HEK293 (cell line): Measurements from ENCODE around the gene ZNF709.

Source experiments
- CTCF ChIA-PET: fragments of 350-600 bp; formaldehyde crosslinking; extraction: SDS; loops from one replicate; lab custom pipeline; 2021; ENCODE audit warnings: antibody characterized with exemption; lab: Yijun Ruan, JAX
- POLR2A ChIA-PET: fragments of 300-600 bp; formaldehyde crosslinking; extraction: SDS; loops from one replicate; lab custom pipeline; 2020; ENCODE audit warnings: antibody characterized with exemption, inconsistent platforms; lab: Yijun Ruan, JAX
- H3K27ac ChIP-seq: fragments of 200-500 bp; sonication (Bioruptor generic); 2 replicates; pipeline ENCODE4 v1.5.1; 2014; ENCODE audit warnings: low read depth, low read length, control low read depth, inconsistent platforms; ENCODE audit errors: extremely low read depth
- H3K36me3 ChIP-seq, 2 experiments: fragments of 200-500 bp in 1 of 2; sonication (Bioruptor generic) in 1 of 2; 1 replicate in 1 of 2; 2 replicates in 1 of 2; pipeline ENCODE4 v1.5.1; 2014 to 2017; ENCODE audit warnings: inconsistent platforms in 2 of 2, low read length in 2 of 2; ENCODE audit not compliant: control insufficient read depth in 2 of 2, insufficient read depth in 1 of 2
- H3K4me1 ChIP-seq: fragments of 200-500 bp; sonication (Bioruptor generic); 2 replicates; pipeline ENCODE4 v1.5.1; 2014; ENCODE audit warnings: mild to moderate bottlenecking, low read length, inconsistent platforms; ENCODE audit not compliant: control insufficient read depth, insufficient read depth
- H3K4me3 ChIP-seq: 2 replicates; pipeline ENCODE4 v1.5.1; 2011; ENCODE audit warnings: low read depth, mild to moderate bottlenecking, control low read depth, low read length, moderate library complexity
- H3K9me3 ChIP-seq: fragments of 200-500 bp; sonication (Bioruptor generic); 2 replicates; pipeline ENCODE4 v1.5.1; 2014; ENCODE audit warnings: low read depth, low read length, inconsistent platforms; ENCODE audit not compliant: control insufficient read depth, insufficient read depth
- GFI1B ChIP-seq: fragments of 450-650 bp; formaldehyde crosslinking; IDR thresholded peaks from 2 replicates; pipeline ENCODE4 v1.5.1; 2016; ENCODE audit warnings: missing biosample characterization, missing genetic modification characterization
- HOXD13 ChIP-seq: sonication (generic); formaldehyde crosslinking; IDR thresholded peaks from 2 replicates; pipeline ENCODE4 v1.8.0; 2022; ENCODE audit warnings: missing genetic modification reagents, borderline replicate concordance
- IKZF3 ChIP-seq: fragments of 450-650 bp; IDR thresholded peaks from 2 replicates; pipeline ENCODE4 v1.5.0; 2018; ENCODE audit warnings: missing biosample characterization, mild to moderate bottlenecking, missing genetic modification characterization, moderate library complexity
- SALL2 ChIP-seq: fragments of 450-650 bp; formaldehyde crosslinking; IDR thresholded peaks from 2 replicates; pipeline ENCODE4 v1.5.0; 2017; ENCODE audit warnings: missing biosample characterization, mild to moderate bottlenecking, missing genetic modification characterization, borderline replicate concordance
- SP2 ChIP-seq: fragments of 450-650 bp; formaldehyde crosslinking; IDR thresholded peaks from 2 replicates; pipeline ENCODE4 v1.5.1; 2016; ENCODE audit warnings: missing biosample characterization, missing genetic modification characterization
- TRIM28 ChIP-seq: IDR thresholded peaks from 2 replicates; pipeline ENCODE4 v1.6.1; 2011; ENCODE audit warnings: low read length, control low read depth, borderline replicate concordance
- WT1 ChIP-seq: fragments of 450-650 bp; formaldehyde crosslinking; IDR thresholded peaks from 2 replicates; pipeline ENCODE4 v1.5.1; 2016; ENCODE audit warnings: missing biosample characterization, missing genetic modification characterization
- ZNF140 ChIP-seq: fragments of 450-650 bp; formaldehyde crosslinking; IDR thresholded peaks from 2 replicates; pipeline ENCODE4 v1.5.1; 2016; ENCODE audit warnings: missing biosample characterization, missing genetic modification characterization
- ZNF274 ChIP-seq, 2 experiments: fragments of 200-500 bp in 1 of 2; fragments of 450-650 bp in 1 of 2; sonication (Bioruptor generic) in 1 of 2; formaldehyde crosslinking in 1 of 2; IDR thresholded peaks; 2 replicates each; pipeline versions ENCODE4 v1.5.1 to v1.6.1; 2014 to 2016; ENCODE audit warnings: borderline replicate concordance in 1 of 2, inconsistent platforms in 1 of 2, low read length in 1 of 2, missing biosample characterization in 1 of 2, missing genetic modification characterization in 1 of 2
- ZNF302 ChIP-seq: fragments of 450-650 bp; formaldehyde crosslinking; IDR thresholded peaks from 2 replicates; pipeline ENCODE4 v1.5.1; 2016; ENCODE audit warnings: missing biosample characterization, missing genetic modification characterization, low read depth
- ZNF433 ChIP-seq: fragments of 450-650 bp; formaldehyde crosslinking; IDR thresholded peaks from 2 replicates; pipeline ENCODE4 v1.5.1; 2016; ENCODE audit warnings: missing biosample characterization, missing genetic modification characterization, low read depth
- ZNF473 ChIP-seq: fragments of 450-650 bp; formaldehyde crosslinking; IDR thresholded peaks from 2 replicates; pipeline ENCODE4 v1.5.1; 2017; ENCODE audit warnings: missing biosample characterization, missing genetic modification characterization
- ZNF514 ChIP-seq: fragments of 450-650 bp; formaldehyde crosslinking; IDR thresholded peaks from 2 replicates; pipeline ENCODE4 v1.5.1; 2016; ENCODE audit warnings: missing biosample characterization, missing genetic modification characterization
- ZNF596 ChIP-seq: fragments of 450-650 bp; IDR thresholded peaks from 2 replicates; pipeline ENCODE4 v1.5.0; 2018; ENCODE audit warnings: missing biosample characterization, mild to moderate bottlenecking, missing genetic modification characterization, moderate library complexity
- ZNF785 ChIP-seq: fragments of 450-650 bp; formaldehyde crosslinking; IDR thresholded peaks from 2 replicates; pipeline ENCODE4 v1.5.1; 2016; ENCODE audit warnings: missing biosample characterization, missing genetic modification characterization
- TF ChIP-seq, protein P1 (sequence below): fragments of 450-650 bp; formaldehyde crosslinking; conservative IDR thresholded peaks from 2 replicates; pipeline ENCODE4 v1.5.1; 2016; ENCODE audit warnings: low read depth, missing biosample characterization, missing genetic modification characterization
- TF ChIP-seq, protein P2 (sequence below): fragments of 450-650 bp; formaldehyde crosslinking; IDR thresholded peaks from 2 replicates; pipeline ENCODE4 v1.5.1; 2016; ENCODE audit warnings: missing biosample characterization, missing genetic modification characterization, low read depth
- TF ChIP-seq, protein P3 (sequence below): fragments of 450-650 bp; formaldehyde crosslinking; IDR thresholded peaks from 2 replicates; pipeline ENCODE4 v1.5.1; 2016; ENCODE audit warnings: missing biosample characterization, missing genetic modification characterization
- TF ChIP-seq, protein P4 (sequence below): fragments of 450-650 bp; formaldehyde crosslinking; IDR thresholded peaks from 2 replicates; pipeline ENCODE4 v1.5.1; 2016; ENCODE audit warnings: missing biosample characterization, missing genetic modification characterization
- TF ChIP-seq, protein P5 (sequence below): fragments of 450-650 bp; formaldehyde crosslinking; IDR thresholded peaks from 2 replicates; pipeline ENCODE4 v1.5.1; 2016; ENCODE audit warnings: missing biosample characterization, missing genetic modification characterization

Gene ZNF709

DNA sequence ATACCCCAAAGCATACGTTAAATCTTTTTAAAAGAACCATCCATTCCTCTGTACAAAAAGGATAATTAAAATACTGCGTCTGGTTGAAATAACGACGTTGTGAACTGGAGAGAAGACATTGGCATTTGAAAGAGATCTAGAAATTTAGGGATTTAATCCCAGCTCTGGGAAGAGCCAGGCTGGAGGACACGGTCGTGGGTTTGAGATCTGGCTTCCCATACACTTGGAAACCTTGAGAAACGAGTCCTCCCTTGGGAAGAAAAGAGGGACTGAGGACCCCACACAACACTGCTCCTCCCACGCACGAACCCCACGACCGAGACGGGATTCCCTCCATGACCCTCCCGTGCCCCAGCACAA lies 625 bp downstream of the ZNF709 start:
- Histone ChIP-seq H3K36me3 (no peaks in the 10 kb centered on the region; a peak in 1 of 3 replicates), H3K4me3 (peak overlapping the region; percentile 62), H3K9me3 (no peaks in the 10 kb centered on the region), H3K27ac (peak overlapping the region; percentile 42; the same call in 1 of the 2 replicates), H3K4me1 (no peaks in the 10 kb centered on the region)
- ChIA-PET CTCF (interaction anchor here (0.5 kb wide), 1 partner anchor 1025 kb away, joined by 3 read pairs; no protein-coding TSS in a partner anchor), POLR2A (interaction anchor here (0.7 to 4.2 kb wide), 5 partner anchors 11 to 321 kb away, joined by 3 to 32 read pairs (median 8); partner anchors contain the start of genes ZNF136, ZNF442, ZNF443 and ZNF563)
- TF ChIP-seq IKZF3 (tag by site-specific recombination), result peak; percentile 56
- no peak for TF ChIP-seq TRIM28

DNA sequence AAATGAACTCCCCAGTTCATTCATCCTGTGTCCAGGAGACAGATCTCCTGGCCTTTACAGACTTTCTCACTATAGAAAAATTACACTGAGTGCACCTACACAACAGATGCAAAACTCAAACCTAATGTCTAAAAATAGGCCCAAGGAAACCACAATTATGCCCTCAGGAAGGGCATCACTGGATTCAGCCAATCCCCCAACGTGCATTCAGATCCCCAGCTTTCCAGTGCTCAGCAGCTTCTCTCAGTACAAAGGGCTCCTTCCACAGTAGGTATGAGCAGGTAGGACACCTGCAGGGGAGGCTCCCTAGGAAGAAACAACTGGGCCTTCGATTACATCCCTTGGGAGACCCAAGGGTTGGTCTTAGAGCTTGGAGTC lies 2.1 kb downstream of the ZNF709 start:
- Histone ChIP-seq H3K9me3 (no peaks in the 10 kb centered on the region), H3K27ac (no peak overlapping the region), H3K4me3 (no peak overlapping the region), H3K36me3 (no peaks in the 10 kb centered on the region; a peak in 1 of 3 replicates), H3K4me1 (no peaks in the 10 kb centered on the region)
- CTCF ChIA-PET, result interaction anchor here (0.6 to 0.7 kb wide), 2 partner anchors 11 to 42 kb away, joined by 3 read pairs; no protein-coding TSS in a partner anchor
- POLR2A ChIA-PET, result interaction anchor here (0.6 to 4.2 kb wide), 2 partner anchors 13 to 77 kb away, joined by 5 to 32 read pairs; no protein-coding TSS in a partner anchor
- TF ChIP-seq ZNF514, result no peak
- TF ChIP-seq, protein P1, sequence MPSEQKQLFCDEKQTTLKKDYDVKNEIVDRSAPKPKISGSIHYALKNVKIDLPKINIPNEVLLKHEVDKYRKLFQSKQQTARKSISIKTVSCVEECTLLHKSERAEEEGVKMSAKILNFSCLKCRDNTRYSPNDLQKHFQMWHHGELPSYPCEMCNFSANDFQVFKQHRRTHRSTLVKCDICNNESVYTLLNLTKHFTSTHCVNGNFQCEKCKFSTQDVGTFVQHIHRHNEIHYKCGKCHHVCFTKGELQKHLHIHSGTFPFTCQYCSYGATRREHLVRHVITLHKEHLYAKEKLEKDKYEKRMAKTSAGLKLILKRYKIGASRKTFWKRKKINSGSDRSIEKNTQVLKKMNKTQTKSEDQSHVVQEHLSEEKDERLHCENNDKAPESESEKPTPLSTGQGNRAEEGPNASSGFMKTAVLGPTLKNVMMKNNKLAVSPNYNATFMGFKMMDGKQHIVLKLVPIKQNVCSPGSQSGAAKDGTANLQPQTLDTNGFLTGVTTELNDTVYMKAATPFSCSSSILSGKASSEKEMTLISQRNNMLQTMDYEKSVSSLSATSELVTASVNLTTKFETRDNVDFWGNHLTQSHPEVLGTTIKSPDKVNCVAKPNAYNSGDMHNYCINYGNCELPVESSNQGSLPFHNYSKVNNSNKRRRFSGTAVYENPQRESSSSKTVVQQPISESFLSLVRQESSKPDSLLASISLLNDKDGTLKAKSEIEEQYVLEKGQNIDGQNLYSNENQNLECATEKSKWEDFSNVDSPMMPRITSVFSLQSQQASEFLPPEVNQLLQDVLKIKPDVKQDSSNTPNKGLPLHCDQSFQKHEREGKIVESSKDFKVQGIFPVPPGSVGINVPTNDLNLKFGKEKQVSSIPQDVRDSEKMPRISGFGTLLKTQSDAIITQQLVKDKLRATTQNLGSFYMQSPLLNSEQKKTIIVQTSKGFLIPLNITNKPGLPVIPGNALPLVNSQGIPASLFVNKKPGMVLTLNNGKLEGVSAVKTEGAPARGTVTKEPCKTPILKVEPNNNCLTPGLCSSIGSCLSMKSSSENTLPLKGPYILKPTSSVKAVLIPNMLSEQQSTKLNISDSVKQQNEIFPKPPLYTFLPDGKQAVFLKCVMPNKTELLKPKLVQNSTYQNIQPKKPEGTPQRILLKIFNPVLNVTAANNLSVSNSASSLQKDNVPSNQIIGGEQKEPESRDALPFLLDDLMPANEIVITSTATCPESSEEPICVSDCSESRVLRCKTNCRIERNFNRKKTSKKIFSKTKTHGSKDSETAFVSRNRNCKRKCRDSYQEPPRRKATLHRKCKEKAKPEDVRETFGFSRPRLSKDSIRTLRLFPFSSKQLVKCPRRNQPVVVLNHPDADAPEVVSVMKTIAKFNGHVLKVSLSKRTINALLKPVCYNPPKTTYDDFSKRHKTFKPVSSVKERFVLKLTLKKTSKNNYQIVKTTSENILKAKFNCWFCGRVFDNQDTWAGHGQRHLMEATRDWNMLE (tag by site-specific recombination), result no peak
- TF ChIP-seq WT1, result no peak
- no peak for TF ChIP-seq ZNF433 (tag by site-specific recombination)
- TF ChIP-seq ZNF473 (tag by site-specific recombination), result no peak
- no peak for TF ChIP-seq SALL2
- TF ChIP-seq HOXD13 (CRISPR knock-in tag), result no peak
- TF ChIP-seq GFI1B (tag by site-specific recombination), result no peak
- TF ChIP-seq, protein P2, sequence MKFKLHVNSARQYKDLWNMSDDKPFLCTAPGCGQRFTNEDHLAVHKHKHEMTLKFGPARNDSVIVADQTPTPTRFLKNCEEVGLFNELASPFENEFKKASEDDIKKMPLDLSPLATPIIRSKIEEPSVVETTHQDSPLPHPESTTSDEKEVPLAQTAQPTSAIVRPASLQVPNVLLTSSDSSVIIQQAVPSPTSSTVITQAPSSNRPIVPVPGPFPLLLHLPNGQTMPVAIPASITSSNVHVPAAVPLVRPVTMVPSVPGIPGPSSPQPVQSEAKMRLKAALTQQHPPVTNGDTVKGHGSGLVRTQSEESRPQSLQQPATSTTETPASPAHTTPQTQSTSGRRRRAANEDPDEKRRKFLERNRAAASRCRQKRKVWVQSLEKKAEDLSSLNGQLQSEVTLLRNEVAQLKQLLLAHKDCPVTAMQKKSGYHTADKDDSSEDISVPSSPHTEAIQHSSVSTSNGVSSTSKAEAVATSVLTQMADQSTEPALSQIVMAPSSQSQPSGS (tag by site-specific recombination), result no peak
- TF ChIP-seq, protein P3, sequence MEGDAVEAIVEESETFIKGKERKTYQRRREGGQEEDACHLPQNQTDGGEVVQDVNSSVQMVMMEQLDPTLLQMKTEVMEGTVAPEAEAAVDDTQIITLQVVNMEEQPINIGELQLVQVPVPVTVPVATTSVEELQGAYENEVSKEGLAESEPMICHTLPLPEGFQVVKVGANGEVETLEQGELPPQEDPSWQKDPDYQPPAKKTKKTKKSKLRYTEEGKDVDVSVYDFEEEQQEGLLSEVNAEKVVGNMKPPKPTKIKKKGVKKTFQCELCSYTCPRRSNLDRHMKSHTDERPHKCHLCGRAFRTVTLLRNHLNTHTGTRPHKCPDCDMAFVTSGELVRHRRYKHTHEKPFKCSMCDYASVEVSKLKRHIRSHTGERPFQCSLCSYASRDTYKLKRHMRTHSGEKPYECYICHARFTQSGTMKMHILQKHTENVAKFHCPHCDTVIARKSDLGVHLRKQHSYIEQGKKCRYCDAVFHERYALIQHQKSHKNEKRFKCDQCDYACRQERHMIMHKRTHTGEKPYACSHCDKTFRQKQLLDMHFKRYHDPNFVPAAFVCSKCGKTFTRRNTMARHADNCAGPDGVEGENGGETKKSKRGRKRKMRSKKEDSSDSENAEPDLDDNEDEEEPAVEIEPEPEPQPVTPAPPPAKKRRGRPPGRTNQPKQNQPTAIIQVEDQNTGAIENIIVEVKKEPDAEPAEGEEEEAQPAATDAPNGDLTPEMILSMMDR (tag by site-specific recombination), result no peak
- no peak for TF ChIP-seq ZNF274 (IDR thresholded peaks at IDR 0.05; ENCODE audit: low read length)
- no peak for TF ChIP-seq ZNF274 (tag by site-specific recombination; IDR thresholded peaks at IDR 0.05; ENCODE audit: borderline replicate concordance)
- TF ChIP-seq ZNF302 (tag by site-specific recombination), result no peak
- TF ChIP-seq ZNF596 (tag by site-specific recombination), result no peak
- no peak for TF ChIP-seq SP2 (tag by site-specific recombination)
- no peak for TF ChIP-seq ZNF785 (tag by site-specific recombination)
- TF ChIP-seq, protein P4, sequence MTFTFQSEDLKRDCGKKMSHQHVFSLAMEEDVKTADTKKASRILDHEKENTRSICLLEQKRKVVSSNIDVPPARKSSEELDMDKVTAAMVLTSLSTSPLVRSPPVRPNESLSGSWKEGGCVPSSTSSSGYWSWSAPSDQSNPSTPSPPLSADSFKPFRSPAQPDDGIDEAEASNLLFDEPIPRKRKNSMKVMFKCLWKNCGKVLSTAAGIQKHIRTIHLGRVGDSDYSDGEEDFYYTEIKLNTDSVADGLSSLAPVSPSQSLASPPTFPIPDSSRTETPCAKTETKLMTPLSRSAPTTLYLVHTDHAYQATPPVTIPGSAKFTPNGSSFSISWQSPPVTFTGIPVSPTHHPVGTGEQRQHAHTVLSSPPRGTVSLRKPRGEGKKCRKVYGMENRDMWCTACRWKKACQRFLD (tag by site-specific recombination), result no peak
- TF ChIP-seq, protein P5, sequence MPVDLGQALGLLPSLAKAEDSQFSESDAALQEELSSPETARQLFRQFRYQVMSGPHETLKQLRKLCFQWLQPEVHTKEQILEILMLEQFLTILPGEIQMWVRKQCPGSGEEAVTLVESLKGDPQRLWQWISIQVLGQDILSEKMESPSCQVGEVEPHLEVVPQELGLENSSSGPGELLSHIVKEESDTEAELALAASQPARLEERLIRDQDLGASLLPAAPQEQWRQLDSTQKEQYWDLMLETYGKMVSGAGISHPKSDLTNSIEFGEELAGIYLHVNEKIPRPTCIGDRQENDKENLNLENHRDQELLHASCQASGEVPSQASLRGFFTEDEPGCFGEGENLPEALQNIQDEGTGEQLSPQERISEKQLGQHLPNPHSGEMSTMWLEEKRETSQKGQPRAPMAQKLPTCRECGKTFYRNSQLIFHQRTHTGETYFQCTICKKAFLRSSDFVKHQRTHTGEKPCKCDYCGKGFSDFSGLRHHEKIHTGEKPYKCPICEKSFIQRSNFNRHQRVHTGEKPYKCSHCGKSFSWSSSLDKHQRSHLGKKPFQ (tag by site-specific recombination), result no peak
- no peak for TF ChIP-seq ZNF140 (tag by site-specific recombination)
